CD4-positive, alpha-beta T cell treated with Interleukin-10 for 1 hour (primary cell): ENCODE data around the gene MB.

ENCODE experiments used
- DNase-seq: peaks from one replicate; pipeline ENCODE4 v3.0.0-alpha.2; 2020

Gene MB

GRCh38 chr22:35612903-35613302 is 4.2 kb downstream of the MB start:
- no peak for DNase-seq

- DNase-seq, result no peak
These were observed 5.1 kb downstream of the MB start for GRCh38 chr22:35611891-35612576.

- no peak for DNase-seq
These were observed 5.8 kb downstream of the MB start for GRCh38 chr22:35611200-35611890.

- no peak for DNase-seq
These were observed 6.4 kb downstream of the MB start for GRCh38 chr22:35610741-35611140.

GRCh38 chr22:35609761-35610160 is 7.4 kb downstream of the MB start:
- DNase-seq, result no peak

GRCh38 chr22:35609261-35609660 is 7.9 kb downstream of the MB start:
- no peak for DNase-seq

- DNase-seq, result no peak
These were observed 9.0 kb downstream of the MB start for GRCh38 chr22:35608088-35608487.

GRCh38 chr22:35606916-35607315 is 10.2 kb downstream of the MB start:
- no peak for DNase-seq

- DNase-seq, result no peak
These were observed 11.2 kb downstream of the MB start for GRCh38 chr22:35605851-35606481.

GRCh38 chr22:35605369-35605680 is 11.8 kb downstream of the MB start:
- no peak for DNase-seq

- no peak for DNase-seq
These were observed 12.3 kb downstream of the MB start for GRCh38 chr22:35604621-35605368.

GRCh38 chr22:35601743-35602615 is 15.2 kb downstream of the MB start:
- peak; percentile 3 for DNase-seq

- DNase-seq, result no peak
These were observed 16.0 kb downstream of the MB start for GRCh38 chr22:35601013-35601580.

- no peak for DNase-seq
These were observed 16.7 kb downstream of the MB start for GRCh38 chr22:35600476-35600875.

GRCh38 chr22:35599364-35599763 is 17.8 kb downstream of the MB start:
- DNase-seq, result no peak

- DNase-seq, result no peak
These were observed 18.8 kb downstream of the MB start for GRCh38 chr22:35598396-35598710.

- no peak for DNase-seq
These were observed 19.3 kb downstream of the MB start for GRCh38 chr22:35597692-35598395.

- no peak for DNase-seq
These were observed 20.3 kb downstream of the MB start for GRCh38 chr22:35596821-35597220.

- DNase-seq, result no peak
These were observed 22.4 kb downstream of the MB start for GRCh38 chr22:35594686-35595085.

GRCh38 chr22:35593891-35594470 is 23.1 kb downstream of the MB start:
- DNase-seq, result no peak
